GM19025 (cell line): Measurements from ENCODE around the gene HNRNPH2.

Experiments used
- ATAC-seq: cut with Tn5 transposase; IDR thresholded peaks from one replicate; pipeline ENCODE4 v1.9.1; 2021; ENCODE audit warnings: mild to moderate bottlenecking, low read depth, moderate library complexity; ENCODE audit not compliant: unreplicated experiment

Gene HNRNPH2

GRCh38 chrX:101394372-101394771 lies 13.7 kb upstream of the HNRNPH2 start:
- ATAC-seq = no peak

GRCh38 chrX:101395789-101396188 lies 12.2 kb upstream of the HNRNPH2 start:
- ATAC-seq = no peak

GRCh38 chrX:101397779-101398178 lies 10.2 kb upstream of the HNRNPH2 start:
- no peak for ATAC-seq

GRCh38 chrX:101398694-101399093 lies 9.3 kb upstream of the HNRNPH2 start:
- ATAC-seq = no peak

- no peak for ATAC-seq
These were observed 8.2 kb upstream of the HNRNPH2 start for GRCh38 chrX:101399825-101400224.

- no peak for ATAC-seq
These were observed 765 bp upstream of the HNRNPH2 start for GRCh38 chrX:101407167-101407747.

GRCh38 chrX:101408532-101408841 lies 465 bp downstream of the HNRNPH2 start:
- ATAC-seq = peak; percentile 25

- ATAC-seq = no peak
These were observed 1.0 kb downstream of the HNRNPH2 start for GRCh38 chrX:101409043-101409442.

GRCh38 chrX:101410461-101410860 lies 2.4 kb downstream of the HNRNPH2 start:
- no peak for ATAC-seq

- no peak for ATAC-seq
These were observed 4.0 kb downstream of the HNRNPH2 start for GRCh38 chrX:101411984-101412383.

- ATAC-seq = peak; percentile 45
These were observed 7.4 kb downstream of the HNRNPH2 start for GRCh38 chrX:101415180-101416145.

GRCh38 chrX:101416691-101417090 lies 8.7 kb downstream of the HNRNPH2 start:
- no peak for ATAC-seq

- no peak for ATAC-seq
These were observed 9.2 kb downstream of the HNRNPH2 start for GRCh38 chrX:101417190-101417589.

- no peak for ATAC-seq
These were observed 10.2 kb downstream of the HNRNPH2 start for GRCh38 chrX:101417981-101418841.

GRCh38 chrX:101419489-101419888 lies 11.5 kb downstream of the HNRNPH2 start:
- ATAC-seq = no peak

- no peak for ATAC-seq
These were observed 19.9 kb downstream of the HNRNPH2 start for GRCh38 chrX:101427954-101428353.

- peak; percentile 28 for ATAC-seq
These were observed 21.9 kb downstream of the HNRNPH2 start for GRCh38 chrX:101429934-101430333.

- peak; percentile 91 for ATAC-seq
These were observed 22.5 kb downstream of the HNRNPH2 start for GRCh38 chrX:101430457-101431078.

- ATAC-seq = no peak
These were observed 34.1 kb downstream of the HNRNPH2 start for GRCh38 chrX:101442085-101442484.

GRCh38 chrX:101449279-101449678 lies 41.3 kb downstream of the HNRNPH2 start:
- ATAC-seq = no peak

GRCh38 chrX:101450085-101450484 lies 42.1 kb downstream of the HNRNPH2 start:
- no peak for ATAC-seq
